NCI-H446 treated with DMSO at 0.1 percent for 48 hours (cell line): ENCODE data around the gene UBE2D1.

Source experiments
- DNase-seq: peaks from one replicate; lab custom pipeline; 2025; lab: John Stamatoyannopoulos, UW

UBE2D1 gene

GRCh38 chr10:58334817-58335305 is at the start of gene UBE2D1:
Gene UBE2D1, plus strand, starts transcription at chr10:58335006. Its CDS starts 196 bp downstream, at chr10:58335202.
- DNase-seq: peak; percentile 12

- DNase-seq: peak; percentile 27
Measured at GRCh38 chr10:58291538-58292174, 43.1 kb upstream of the UBE2D1 start.

DNA sequence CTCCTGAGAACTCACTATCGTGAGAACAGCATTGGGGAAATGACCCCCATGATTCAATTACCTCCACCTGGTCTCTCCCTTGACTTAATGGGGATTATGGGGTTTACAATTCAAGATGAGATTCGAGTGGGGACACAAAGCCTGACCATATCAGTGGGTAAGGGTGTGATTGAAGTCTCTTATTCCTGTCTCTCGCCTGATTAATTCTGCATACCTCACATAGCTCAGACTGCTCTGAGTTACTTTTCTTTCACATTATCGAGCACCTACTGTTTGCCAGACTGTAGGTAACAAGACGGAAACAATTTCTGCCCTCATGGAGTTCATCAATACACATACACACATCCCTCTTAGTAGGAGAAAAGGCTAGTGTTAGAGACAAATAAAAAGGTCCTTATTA is 40.8 kb upstream of the UBE2D1 start:
- DNase-seq: no peak

DNA sequence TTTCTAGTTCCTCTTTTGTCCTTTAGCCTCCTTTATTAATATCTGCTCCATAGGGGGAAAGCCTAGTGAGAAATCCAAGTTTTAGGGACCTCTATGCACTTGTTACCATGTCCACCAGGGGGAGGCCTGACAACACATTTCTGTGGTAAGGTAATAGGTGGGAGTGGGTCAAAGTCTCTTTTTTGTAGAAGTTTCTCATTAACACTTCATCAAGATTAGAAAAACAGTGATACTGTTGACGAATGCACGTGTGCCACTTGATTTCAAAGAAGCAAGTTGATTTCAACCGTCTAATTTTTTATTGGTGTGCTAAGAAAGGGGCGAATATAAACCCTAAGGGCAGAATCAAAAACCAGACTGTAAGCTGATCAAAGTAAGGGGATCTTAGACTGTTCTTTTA is 35.2 kb upstream of the UBE2D1 start:
- DNase-seq: peak; percentile 0

- no peak for DNase-seq
Measured at GRCh38 chr10:58300676-58301075, 34.1 kb upstream of the UBE2D1 start.

GRCh38 chr10:58302254-58302653 is 32.6 kb upstream of the UBE2D1 start:
- no peak for DNase-seq

- no peak for DNase-seq
Measured at GRCh38 chr10:58304099-58304633, 30.6 kb upstream of the UBE2D1 start.

- DNase-seq: no peak
Measured at GRCh38 chr10:58305821-58306220, 29.0 kb upstream of the UBE2D1 start.

GRCh38 chr10:58307676-58308075 is 27.1 kb upstream of the UBE2D1 start:
- DNase-seq: no peak

DNA sequence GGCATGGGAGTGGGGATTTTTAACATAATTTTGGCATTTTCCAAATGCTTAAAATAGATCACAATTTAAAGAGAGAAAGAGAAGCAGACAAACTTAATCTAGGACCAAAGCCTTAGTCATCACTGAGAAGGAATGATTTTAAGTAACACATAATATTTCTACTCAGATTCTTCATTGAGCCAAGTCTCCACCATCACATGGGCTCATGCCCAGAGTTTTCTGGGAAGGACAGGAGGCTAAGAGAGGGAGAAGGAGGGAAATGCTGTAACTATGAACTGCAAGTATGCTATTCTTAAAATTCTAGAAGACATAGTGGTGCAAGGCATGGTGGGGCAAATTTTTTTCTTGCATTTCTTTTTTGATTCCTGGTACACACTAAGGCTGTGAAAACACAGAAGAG is 23.8 kb upstream of the UBE2D1 start:
- no peak for DNase-seq

DNA sequence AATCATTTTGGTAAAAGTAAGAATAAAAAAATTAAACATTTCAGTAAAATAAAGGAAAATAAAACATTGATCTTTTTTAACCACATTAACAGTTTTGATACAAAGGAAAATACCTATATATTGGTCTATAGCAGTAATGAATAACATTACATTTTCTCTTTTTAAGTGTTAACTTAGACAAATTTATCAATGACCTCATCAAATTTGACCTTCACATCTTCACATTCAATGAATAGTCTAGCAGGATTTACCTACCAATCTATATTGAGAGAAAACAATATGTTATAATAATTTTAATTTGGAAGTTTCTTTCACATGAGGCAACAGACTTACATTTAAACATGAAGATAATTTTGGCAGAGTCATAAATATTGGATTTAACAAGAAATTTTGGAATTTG is 17.9 kb upstream of the UBE2D1 start:
- no peak for DNase-seq

DNA sequence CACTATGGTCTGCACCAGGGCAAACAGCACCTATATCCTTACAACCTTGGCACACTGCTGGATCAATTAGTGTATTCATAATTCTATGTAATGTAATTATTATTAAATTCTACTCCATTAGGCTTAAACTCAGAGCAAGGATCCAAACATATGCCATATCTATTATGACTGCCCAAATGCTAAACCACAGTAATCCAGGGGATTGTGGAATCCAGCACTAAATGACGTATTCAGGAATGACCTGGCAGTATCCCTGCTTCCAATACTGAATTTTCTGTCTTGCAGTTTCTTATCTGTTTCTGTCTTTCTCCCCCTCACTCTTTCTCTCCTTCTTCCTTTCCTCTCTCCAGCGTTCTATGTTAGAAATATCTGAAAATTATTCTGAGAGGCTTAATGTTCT is 16.5 kb upstream of the UBE2D1 start:
- DNase-seq: no peak

DNA sequence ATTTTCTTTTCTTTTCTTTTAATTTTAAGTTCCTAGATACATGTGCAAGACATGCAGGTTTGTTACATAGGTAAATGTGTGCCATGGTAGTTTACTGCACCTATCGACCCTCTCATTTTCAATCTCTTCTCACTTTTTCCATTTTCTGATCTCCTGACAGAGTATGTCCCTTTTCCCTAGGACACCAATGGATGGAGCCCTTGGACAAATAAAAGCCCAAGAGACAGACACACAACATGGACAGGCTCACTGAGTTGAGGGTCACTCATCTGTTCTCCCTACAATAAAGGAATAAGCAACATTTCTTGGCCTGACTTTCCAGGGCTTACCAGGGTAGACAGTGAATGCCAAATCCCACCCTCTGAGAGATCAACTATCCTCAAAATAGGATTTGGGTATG is 15.2 kb upstream of the UBE2D1 start:
- no peak for DNase-seq

DNA sequence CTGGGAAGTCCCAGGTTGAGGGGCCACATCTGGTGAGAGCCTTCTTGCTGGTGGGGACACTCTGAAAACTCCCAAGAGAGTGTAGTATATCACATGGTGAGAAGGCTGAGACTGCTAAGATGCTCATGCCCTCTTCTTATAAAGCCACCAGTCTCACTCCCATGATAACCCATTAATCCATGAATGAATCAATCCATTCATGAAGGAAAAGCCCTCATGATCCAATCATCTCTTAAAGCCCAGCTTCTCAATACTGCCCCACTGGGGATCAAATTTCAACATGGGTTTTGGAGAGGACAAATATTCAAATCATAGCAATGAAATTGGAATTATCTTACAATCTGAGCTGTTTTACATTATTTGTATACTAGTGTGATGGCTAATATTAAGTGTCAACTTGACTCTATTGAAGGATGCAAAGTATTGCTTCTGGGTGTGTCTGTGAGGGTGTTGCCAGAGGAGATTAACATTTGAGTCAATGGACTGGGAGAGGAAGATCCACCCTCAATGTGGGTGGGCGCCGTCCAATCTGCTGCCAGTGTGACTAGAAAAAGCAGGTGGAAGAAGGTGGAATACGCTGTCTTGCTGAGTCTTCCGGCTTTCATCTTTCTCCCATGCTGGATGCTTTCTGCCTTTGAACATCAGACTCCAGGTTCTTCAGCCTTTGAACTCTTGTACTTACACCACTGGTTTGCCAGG is 14.3 kb upstream of the UBE2D1 start:
- DNase-seq: no peak

DNA sequence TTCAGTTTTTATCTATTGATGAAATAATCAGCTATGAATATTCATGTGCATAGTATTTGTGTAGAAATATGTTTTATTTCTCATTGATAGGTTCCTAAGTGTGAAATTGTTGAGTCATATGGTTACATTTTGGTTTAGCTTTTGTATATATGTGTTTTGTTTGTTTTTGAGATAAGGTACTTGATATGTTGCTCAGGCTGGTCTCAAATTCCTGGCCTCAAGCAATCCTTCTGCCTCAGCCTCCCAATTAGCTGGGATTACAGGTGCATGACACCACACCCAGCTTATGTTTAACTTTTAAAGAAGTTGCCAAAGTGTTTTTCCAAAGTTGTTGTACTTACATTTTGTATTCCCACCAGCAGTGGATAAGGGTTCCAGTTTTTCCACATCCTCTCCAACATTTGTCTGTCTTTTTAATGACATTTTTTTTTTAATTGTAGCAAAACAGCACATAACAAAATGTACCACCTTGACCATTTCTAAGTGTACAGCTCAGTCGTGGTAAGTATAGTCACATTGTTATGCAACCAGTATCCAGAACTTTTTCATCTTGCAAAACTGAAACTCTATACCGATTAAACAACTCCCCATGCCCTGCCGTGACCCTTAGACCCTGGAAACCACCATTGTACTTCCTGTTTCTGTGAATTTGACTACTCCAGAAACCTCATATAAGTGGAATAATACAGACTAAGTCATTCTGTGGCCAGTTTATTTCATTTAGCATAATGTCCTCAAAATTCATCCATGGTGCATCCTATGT is 12.6 kb upstream of the UBE2D1 start:
- DNase-seq: no peak

DNA sequence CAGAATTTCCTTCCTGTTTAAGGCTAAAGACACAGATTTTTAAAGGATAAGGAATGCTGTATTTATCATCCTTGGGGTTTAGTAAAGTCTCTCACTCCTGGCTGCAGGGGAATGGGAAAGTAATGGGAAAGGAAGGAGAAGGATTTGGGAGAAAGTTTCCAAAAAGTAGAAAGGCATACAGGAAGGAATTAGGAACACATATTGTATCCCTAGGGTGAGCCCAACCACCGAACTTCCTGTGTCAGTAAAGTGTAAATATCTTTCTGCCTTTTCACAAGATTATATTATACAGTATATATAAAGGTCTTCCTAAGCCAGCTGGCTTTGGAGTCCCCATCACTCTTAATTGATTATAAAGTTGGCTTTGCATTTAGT is 12.0 kb upstream of the UBE2D1 start:
- no peak for DNase-seq

DNA sequence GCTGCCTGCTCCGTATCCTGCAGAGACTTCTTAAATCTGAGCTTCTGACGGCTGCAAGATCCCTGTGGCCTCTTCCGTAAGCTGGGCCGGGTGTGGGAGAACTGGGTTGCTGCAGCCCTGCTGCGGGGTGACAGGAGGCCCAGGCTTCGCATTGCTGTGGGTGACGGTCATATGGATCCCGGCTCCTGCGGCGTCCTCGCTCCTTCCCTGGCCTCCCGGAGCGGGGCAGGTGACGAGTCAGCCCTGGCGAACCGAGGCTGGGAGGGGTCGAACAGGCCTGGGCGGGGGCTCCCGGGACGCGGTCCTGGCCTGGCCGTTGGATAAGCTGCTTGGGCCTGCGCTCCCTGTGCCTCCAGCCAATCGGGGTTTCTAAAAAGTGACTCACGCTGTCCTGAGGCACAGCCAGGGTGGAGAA is 7.8 kb upstream of the UBE2D1 start:
- no peak for DNase-seq

DNA sequence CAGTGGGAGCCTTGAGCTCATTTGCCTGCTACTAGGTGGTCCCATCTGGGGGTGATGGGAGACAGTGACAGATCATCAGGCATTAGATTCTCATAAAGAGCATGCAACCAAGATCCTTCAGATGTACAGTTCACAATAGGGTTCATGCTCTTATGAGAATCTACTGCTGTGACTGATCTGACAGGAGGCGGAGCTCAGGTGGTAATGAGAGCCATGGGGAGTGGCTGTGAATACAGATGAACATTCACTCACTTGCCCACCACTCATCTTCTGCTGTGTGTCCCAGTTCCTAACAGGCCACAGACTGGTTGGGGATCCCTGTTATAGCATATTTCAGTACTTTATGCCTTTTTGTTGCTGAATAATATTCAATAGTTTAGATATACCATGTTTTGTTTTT is 6.6 kb upstream of the UBE2D1 start:
- no peak for DNase-seq

GRCh38 chr10:58330431-58330830 is 4.4 kb upstream of the UBE2D1 start:
- no peak for DNase-seq

- no peak for DNase-seq
Measured at GRCh38 chr10:58331646-58332045, 3.2 kb upstream of the UBE2D1 start.

GRCh38 chr10:58335306-58336005 is 650 bp downstream of the UBE2D1 start:
- no peak for DNase-seq

GRCh38 chr10:58336242-58336641 is 1.4 kb downstream of the UBE2D1 start:
- no peak for DNase-seq
